Neural cell (in vitro differentiated cells): Measurements from ENCODE around the gene XPR1. TPM values are rescaled to one million over a fixed set of nuclear protein-coding genes. Genes with fewer than 3 reads are reported as not detected.

Experiments used
- H2AFZ ChIP-seq: fragments of 200-600, 300-800 bp; sonication (generic), shearing (Covaris generic); 2 replicates; pipeline ENCODE4 v1.6.0; 2014; ENCODE audit warnings: low read depth, mild to moderate bottlenecking, antibody characterized with exemption, low read length, moderate library complexity
- H3F3A ChIP-seq: fragments of 200-600 bp; shearing (Covaris generic); 2 replicates; pipeline ENCODE4 v1.6.1; 2016; ENCODE audit warnings: mild to moderate bottlenecking, moderate library complexity, mixed read lengths, antibody characterized with exemption, low read length; ENCODE audit not compliant: insufficient read depth, poor library complexity, severe bottlenecking
- H3K27ac ChIP-seq: fragments of 200-600, 300-800 bp; sonication (generic), shearing (Covaris generic); 2 replicates; pipeline ENCODE4 v1.5.1; 2014; ENCODE audit warnings: mild to moderate bottlenecking, low read length, moderate library complexity
- H3K27me3 ChIP-seq: fragments of 300-800, 200-600 bp; sonication (generic), shearing (Covaris generic); 2 replicates; pipeline ENCODE4 v1.6.0; 2014; ENCODE audit warnings: mild to moderate bottlenecking, low read depth, low read length, moderate library complexity; ENCODE audit not compliant: insufficient read depth
- H3K36me3 ChIP-seq: fragments of 300-800, 200-600 bp; sonication (generic), shearing (Covaris generic); 2 replicates; pipeline ENCODE4 v1.5.1; 2014; ENCODE audit warnings: mild to moderate bottlenecking, antibody characterized with exemption, low read length, moderate library complexity; ENCODE audit not compliant: insufficient read depth
- H3K4me2 ChIP-seq: fragments of 300-800, 200-600 bp; sonication (generic), shearing (Covaris generic); 2 replicates; pipeline ENCODE4 v1.6.0; 2014; ENCODE audit warnings: mild to moderate bottlenecking, low read length
- H3K4me3 ChIP-seq: fragments of 300-800, 200-600 bp; sonication (generic), shearing (Covaris generic); 2 replicates; pipeline ENCODE4 v1.5.1; 2014; ENCODE audit warnings: mild to moderate bottlenecking, low read length, moderate library complexity
- H3K79me2 ChIP-seq: fragments of 200-600 bp; shearing (Covaris generic); replicated peaks from 2 replicates; pipeline ENCODE4 v1.6.0; 2014; ENCODE audit warnings: mild to moderate bottlenecking, low read length, moderate library complexity; ENCODE audit not compliant: insufficient read depth
- H3K9ac ChIP-seq: fragments of 300-800, 200-600 bp; sonication (generic), shearing (Covaris generic); 2 replicates; pipeline ENCODE4 v1.6.1; 2016; ENCODE audit warnings: mild to moderate bottlenecking, low read length, mixed read lengths
- H3K9me2 ChIP-seq: fragments of 200-600 bp; shearing (Covaris generic); 2 replicates; pipeline ENCODE4 v1.6.1; 2016; ENCODE audit warnings: mild to moderate bottlenecking, low read length, mixed read lengths; ENCODE audit not compliant: insufficient read depth
- H3K9me3 ChIP-seq: fragments of 200-600, 300-800 bp; sonication (generic), shearing (Covaris generic); 2 replicates; pipeline ENCODE4 v1.6.1; 2016; ENCODE audit warnings: mild to moderate bottlenecking, mixed run types, low read length, moderate library complexity, mixed read lengths
- H4K20me1 ChIP-seq: fragments of 200-600 bp; shearing (Covaris generic); 2 replicates; pipeline ENCODE4 v1.6.1; 2016; ENCODE audit warnings: mild to moderate bottlenecking, mixed run types; ENCODE audit not compliant: insufficient read depth
- CTCF ChIP-seq: fragments of 450-650 bp; IDR thresholded peaks from 2 replicates; pipeline ENCODE4 v1.5.1; 2014; ENCODE audit warnings: antibody characterized with exemption, mild to moderate bottlenecking, moderate library complexity; ENCODE audit not compliant: poor library complexity, severe bottlenecking
- EP300 ChIP-seq: fragments of 450-650 bp; conservative IDR thresholded peaks from 2 replicates; pipeline ENCODE4 v1.6.1; 2014; ENCODE audit warnings: antibody characterized with exemption, mild to moderate bottlenecking, moderate library complexity; ENCODE audit not compliant: poor library complexity, severe bottlenecking
- EZH2 ChIP-seq: fragments of 200-600, 300-800 bp; shearing (Covaris generic), sonication (generic); IDR thresholded peaks from 2 replicates; pipeline ENCODE4 v1.6.1; 2014; ENCODE audit warnings: antibody characterized with exemption, low read length, borderline replicate concordance, mild to moderate bottlenecking; ENCODE audit not compliant: insufficient read depth, poor library complexity, severe bottlenecking
- MXI1 ChIP-seq: fragments of 450-650 bp; conservative IDR thresholded peaks from 2 replicates; pipeline ENCODE4 v1.6.1; 2014; ENCODE audit warnings: antibody characterized with exemption, mild to moderate bottlenecking; ENCODE audit not compliant: poor library complexity, severe bottlenecking
- POLR2AphosphoS5 ChIP-seq: IDR thresholded peaks from 2 replicates; pipeline ENCODE4 v1.6.1; 2012
- RAD21 ChIP-seq: fragments of 450-650 bp; conservative IDR thresholded peaks from 2 replicates; pipeline ENCODE4 v1.6.1; 2014; ENCODE audit warnings: antibody characterized with exemption, mild to moderate bottlenecking, moderate library complexity
- SMC3 ChIP-seq: fragments of 450-650 bp; conservative IDR thresholded peaks from 2 replicates; pipeline ENCODE4 v1.6.1; 2014; ENCODE audit warnings: antibody characterized with exemption, mild to moderate bottlenecking, moderate library complexity; ENCODE audit not compliant: poor library complexity
- TAF1 ChIP-seq: IDR thresholded peaks from 2 replicates; pipeline ENCODE4 v1.6.1; 2012; ENCODE audit warnings: low read depth
- polyA plus RNA-seq: library from polyadenylated mRNA; depleted of rRNA; stranded (reverse); fragments of >200 nt; gene quantifications from 2 replicates; pipeline ENCODE4 v1.2.3, GENCODE V29; 2014
- TF ChIP-seq, protein P1 (sequence below): IDR thresholded peaks from 2 replicates; pipeline ENCODE4 v1.6.1; 2012; ENCODE audit warnings: borderline replicate concordance

The XPR1 gene
- polyA plus RNA-seq, 1 donor from 2014 or later: 185 TPM

DNA sequence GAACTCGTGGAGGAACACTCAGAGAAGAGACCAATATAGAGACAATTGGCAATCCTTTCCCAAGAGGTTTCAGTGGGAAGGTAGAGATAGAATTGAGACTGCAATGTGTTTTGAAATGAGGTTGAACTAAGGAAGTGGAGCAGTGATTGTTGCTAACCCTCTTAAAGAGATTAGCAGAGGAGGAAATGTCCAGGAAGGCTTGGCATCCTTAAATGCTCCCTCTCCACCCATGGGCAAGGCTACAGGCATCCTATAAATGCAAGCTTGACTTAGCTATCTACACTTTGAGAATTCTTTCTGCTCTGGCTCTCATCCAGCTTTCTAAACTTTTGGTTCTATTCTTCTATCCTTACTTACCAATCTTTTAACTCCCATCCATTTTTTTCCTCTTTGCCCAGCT, 30.3 kb upstream of the XPR1 start:
- no peak overlapping the region for H3K4me2 ChIP-seq
- TF ChIP-seq TAF1 (no peak), CTCF (no peak)
- H3K9me2 ChIP-seq: no peaks in the 10 kb centered on the region

DNA sequence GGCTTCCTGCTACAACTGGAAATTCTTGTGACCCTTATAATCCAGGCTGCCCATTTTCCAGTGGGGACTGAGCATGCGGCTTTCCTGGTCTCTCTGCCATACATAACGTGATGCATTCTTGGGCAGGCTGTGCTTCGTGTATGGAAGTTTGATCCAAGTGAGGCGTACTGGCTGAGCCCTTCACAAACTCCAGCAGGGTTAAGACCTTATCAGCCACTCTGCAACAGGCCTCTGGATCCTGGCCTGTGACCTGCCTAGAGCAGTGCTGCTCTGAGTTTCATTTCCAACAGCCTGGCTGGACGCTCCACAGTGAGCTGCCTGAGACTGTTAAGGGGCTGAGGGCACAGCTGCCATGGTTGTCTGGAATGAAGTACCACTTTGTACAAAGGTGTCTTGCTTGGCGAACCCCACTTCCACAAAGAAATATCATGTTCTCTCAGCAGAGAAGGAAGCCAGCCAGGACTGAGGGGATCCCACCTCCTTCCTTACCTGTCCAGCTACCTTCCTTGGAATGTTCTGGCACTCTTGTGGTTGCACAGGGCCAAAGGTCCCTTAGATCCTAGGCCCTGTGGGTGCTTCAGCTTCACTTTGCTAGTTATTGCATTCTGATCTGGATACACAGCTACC, 28.5 kb upstream of the XPR1 start:
- Histone ChIP-seq H3K9ac (no peak overlapping the region), H3K27ac (no peak overlapping the region), H3K79me2 (no peaks in the 10 kb centered on the region), H3K9me3 (no peaks in the 10 kb centered on the region), H4K20me1 (no peaks in the 10 kb centered on the region), H3K36me3 (no peaks in the 10 kb centered on the region), H3K9me2 (no peaks in the 10 kb centered on the region), H3K4me3 (no peak overlapping the region), H3K27me3 (no peaks in the 10 kb centered on the region), H3F3A (no peaks in the 10 kb centered on the region), H3K4me2 (no peak overlapping the region), H2AFZ (no peak overlapping the region)
- no peak for TF ChIP-seq EP300
- no peak for TF ChIP-seq TAF1
- no peak for TF ChIP-seq CTCF
- TF ChIP-seq SMC3: no peak
- TF ChIP-seq MXI1: no peak
- TF ChIP-seq, protein P1, sequence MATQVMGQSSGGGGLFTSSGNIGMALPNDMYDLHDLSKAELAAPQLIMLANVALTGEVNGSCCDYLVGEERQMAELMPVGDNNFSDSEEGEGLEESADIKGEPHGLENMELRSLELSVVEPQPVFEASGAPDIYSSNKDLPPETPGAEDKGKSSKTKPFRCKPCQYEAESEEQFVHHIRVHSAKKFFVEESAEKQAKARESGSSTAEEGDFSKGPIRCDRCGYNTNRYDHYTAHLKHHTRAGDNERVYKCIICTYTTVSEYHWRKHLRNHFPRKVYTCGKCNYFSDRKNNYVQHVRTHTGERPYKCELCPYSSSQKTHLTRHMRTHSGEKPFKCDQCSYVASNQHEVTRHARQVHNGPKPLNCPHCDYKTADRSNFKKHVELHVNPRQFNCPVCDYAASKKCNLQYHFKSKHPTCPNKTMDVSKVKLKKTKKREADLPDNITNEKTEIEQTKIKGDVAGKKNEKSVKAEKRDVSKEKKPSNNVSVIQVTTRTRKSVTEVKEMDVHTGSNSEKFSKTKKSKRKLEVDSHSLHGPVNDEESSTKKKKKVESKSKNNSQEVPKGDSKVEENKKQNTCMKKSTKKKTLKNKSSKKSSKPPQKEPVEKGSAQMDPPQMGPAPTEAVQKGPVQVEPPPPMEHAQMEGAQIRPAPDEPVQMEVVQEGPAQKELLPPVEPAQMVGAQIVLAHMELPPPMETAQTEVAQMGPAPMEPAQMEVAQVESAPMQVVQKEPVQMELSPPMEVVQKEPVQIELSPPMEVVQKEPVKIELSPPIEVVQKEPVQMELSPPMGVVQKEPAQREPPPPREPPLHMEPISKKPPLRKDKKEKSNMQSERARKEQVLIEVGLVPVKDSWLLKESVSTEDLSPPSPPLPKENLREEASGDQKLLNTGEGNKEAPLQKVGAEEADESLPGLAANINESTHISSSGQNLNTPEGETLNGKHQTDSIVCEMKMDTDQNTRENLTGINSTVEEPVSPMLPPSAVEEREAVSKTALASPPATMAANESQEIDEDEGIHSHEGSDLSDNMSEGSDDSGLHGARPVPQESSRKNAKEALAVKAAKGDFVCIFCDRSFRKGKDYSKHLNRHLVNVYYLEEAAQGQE: no peak
- no peak for TF ChIP-seq EZH2
- no peak for TF ChIP-seq POLR2AphosphoS5
- TF ChIP-seq RAD21: no peak

More for the DNA sequence above, 30.3 kb upstream of the XPR1 start:
- Histone ChIP-seq H3F3A (no peaks in the 10 kb centered on the region), H3K79me2 (no peaks in the 10 kb centered on the region), H3K27ac (no peak overlapping the region), H3K36me3 (no peaks in the 10 kb centered on the region), H3K9ac (no peak overlapping the region), H3K27me3 (no peaks in the 10 kb centered on the region), H2AFZ (no peak overlapping the region), H3K9me3 (no peaks in the 10 kb centered on the region), H4K20me1 (no peaks in the 10 kb centered on the region), H3K4me3 (no peak overlapping the region)
